ENCODE results near the gene CIC.
"Not testable (repeated sequence)": the region's sequence is repeated elsewhere in the genome, so short reads cannot be mapped to it uniquely, and the experiment has no call there.

CIC gene

DNA sequence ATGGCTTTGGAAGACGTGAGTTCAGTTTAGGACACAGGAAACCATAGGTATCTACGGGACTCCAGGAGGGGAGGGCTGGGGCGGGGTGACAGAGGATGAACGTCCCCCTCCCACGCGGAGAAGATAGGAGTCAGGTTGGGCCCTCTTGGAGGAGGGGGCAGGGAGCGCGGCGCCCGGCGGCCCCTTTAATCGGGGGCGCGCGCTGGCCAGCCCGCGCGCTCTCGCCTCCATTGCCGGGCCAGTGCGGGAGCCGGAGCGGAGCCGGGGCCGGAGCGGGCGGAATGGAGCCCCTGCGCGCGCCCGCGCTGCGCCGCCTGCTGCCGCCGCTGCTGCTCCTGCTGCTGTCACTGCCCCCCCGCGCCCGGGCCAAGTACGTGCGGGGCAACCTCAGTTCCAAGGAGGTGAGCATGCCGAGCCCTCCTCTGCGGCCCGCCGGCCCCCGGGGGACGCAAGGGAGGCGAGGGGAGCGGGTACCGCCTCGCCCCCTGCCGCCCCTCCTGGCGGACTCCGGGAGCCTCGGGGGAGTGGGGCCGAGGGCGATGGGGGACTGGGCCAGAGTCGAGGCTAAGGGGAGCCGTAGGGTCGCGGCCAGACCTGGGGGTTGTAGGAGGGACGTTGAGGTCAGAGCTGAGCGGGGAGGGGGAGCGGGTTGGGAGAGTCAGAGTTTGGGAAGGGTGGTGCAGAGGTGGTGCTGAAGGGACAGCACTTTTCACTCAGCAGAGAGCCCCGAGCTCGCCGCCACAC, 44.2 kb downstream of the CIC start, which contains the start of gene TMEM145:
TMEM145 (plus strand) TSS at position 214 of the 744 bp plus-strand sequence; CDS start at position 282, 68 bp downstream.
- peak; percentile 90 for DNase-seq (ENCODE audit: low spot score)

DNA sequence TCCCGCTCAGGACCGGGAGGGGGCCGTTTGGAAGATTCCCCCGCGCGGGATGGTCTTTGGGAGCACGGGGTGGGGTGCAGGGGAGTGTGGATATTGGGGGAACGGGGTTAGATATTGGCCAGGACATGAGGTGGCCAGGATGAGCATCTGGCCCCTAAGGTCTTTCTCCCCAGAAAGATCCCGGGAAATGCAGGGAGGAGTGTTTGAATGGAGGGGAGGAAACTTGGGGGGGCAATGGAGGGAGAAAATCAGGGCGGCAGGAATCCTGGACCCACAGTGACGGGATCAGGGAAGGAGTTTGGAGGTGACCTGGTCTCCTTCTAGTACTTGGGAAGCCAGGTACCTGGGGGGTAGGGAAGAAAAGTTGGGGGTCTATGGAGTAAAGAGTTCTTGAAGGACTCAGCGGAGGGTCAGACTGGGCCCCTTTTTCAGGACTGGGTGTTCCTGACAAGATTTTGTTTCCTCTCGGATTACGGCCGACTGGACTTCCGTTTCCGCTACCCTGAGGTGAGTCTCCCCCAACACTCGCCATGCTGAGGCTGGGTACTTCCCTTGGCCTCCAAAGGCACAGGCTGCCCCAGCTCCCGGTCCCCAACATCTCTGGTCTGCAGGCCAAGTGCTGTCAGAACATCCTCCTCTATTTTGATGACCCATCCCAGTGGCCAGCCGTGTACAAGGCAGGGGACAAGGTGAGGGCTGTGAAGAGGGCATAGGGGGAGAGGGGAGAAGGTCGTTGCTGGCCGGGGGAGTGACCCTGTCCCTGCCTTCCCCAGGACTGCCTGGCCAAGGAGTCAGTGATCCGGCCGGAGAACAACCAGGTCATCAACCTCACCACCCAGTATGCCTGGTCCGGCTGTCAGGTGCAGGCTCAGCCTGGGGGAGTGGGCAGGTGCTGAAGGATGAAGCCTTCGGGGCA, 45.0 kb downstream of the CIC start:
- no peak for DNase-seq (ENCODE audit: low spot score)

DNA sequence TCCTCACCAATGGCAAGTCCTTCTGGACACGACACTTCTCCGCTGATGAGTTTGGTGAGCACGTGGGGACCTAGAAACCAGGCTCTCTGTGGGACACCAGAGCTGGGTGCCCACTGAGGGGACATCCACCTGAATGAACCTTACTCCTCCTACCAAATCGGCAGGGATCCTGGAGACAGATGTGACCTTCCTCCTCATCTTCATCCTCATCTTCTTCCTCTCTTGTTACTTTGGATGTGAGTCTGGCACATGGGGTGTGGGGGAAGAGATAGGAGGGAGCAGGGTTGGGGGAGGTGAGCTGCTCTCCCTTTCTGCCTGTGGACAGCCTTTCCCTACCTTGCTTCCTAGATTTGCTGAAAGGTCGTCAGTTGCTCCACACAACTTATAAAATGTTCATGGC, 46.0 kb downstream of the CIC start:
- no peak for DNase-seq (ENCODE audit: low spot score)

DNA sequence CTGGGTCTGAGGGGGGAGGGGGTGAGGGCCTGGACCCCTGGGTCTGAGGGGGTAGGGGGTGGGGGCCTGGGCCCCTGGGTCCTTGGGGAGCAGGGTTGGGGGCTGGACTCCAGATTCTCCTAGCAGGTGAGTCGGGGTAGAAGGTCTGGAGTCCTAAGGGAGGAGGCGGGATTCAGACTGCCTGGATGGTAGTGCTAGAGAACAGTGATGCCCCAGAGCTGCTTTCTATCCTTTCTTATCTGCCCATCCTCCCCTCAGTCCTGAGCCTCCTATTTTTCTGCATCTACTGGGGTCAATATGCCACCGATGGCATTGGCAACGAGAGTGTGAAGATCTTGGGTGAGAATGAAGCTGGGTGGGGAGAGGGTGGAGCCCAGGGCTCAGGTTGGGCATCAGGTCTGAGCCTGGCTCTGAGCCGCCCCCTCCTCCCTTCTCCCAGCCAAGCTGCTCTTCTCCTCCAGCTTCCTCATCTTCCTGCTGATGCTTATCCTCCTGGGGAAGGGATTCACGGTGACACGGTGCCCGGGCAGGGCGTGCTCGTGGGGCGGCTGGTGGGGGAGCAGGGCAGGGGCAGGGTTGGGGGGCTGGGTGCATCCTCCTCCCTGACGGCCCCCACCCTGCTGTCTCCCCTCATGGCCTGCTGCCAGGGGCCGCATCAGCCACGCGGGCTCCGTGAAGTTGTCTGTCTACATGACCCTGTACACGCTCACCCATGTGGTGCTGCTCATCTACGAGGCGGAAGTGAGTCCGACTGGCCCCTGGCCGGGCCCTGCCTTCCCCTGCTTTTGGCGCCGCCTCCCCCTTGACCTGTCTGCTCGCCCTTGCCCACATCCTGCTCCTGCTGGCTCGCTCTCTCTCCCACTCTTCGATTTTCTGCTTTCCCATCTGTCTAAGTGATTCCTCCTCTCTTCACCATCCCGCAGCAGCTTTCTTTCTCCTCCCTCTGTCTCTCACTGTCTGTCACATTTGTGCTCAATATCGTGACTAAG, 47.5 kb downstream of the CIC start:
- no peak for DNase-seq (ENCODE audit: low spot score)

DNA sequence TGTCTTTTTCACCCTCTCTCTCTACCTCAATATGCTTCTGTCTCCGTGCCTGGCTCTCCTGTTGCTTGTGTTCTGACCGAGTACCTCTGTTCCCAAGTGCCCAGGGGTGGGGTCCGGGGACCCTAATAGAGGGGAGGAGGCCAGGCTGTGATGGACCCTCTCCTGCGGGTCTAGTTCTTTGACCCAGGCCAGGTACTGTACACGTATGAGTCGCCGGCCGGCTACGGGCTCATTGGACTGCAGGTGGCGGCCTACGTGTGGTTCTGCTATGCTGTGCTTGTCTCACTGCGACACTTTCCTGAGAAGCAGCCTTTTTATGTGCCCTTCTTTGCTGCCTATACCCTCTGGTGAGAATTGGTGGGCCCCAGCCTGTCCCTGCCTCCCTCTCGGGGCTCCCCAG, 48.5 kb downstream of the CIC start:
- DNase-seq (ENCODE audit: low spot score), result no peak

DNA sequence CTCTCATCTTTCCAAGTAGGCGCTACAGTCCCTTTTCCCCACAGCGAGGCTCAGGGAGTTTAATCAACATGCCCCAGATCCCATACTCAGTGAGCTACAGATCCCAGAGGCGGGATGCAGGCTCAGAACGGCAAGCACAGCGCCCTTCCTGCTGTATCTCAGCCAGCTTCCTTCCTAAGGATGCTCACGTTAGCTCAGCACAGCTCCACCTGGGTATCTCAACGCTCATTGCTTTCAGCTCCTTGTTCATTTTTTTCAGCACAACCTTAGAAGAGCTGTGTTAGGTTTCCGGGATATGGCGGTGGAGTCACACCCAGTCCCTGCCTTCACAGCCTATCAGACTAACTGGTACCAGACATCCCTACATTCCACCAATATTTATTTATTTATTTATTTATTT, 53.3 kb downstream of the CIC start:
- DNase-seq (ENCODE audit: low spot score), result no peak

DNA sequence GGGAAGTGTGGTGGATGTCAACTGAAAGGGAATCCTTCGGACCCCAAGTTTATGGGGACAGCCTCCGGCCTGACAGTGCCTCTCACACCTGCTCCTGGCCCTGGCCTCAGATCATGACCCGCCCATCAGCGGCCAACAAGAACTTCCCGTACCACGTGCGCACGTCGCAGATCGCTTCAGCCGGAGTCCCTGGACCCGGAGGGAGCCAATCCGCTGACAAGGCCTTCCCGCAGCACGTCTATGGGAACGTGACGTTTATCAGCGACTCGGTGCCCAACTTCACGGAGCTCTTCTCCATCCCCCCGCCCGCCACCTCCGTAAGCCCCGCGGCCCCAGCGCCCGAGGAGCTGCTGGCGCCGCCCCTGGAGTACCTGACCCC, 54.4 kb downstream of the CIC start:
- DNase-seq (ENCODE audit: low spot score), result no peak

DNA sequence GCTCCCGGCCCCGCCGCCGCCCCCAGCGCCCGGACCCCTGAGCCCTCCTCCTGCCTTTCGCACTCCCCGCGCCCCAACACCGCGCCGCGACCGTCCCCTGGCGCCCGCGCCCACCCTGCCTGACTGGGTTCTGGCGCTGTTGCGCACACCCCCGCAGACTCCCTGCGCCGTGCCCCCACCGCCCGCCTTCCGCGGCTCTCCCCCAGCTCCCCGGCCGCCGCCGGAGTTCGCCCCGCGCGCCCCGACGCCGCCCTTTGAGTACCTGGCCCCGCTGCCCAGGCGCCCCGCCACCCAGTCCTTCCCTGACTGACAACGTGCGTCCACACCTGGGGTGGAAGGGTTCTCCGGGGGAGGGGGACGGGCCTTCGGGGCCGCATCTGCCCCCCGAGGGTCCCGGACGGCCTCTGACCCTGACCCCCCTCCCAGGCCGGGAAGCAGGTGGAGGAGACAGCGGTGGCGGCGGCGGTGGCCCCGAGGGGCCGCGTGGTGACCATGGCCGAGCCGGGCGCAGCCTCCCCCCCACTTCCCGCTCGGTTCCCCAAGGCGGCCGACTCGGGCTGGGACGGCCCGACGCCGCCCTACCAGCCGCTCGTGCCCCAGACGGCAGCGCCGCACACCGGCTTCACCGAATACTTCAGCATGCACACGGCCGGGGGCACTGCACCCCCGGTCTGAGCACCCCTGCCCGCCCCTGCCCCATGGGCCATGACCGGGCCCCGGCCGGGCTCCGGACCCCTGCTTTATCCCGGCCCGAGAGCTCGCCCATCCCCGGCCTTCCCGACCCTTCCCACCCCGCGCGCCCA, 55.0 kb downstream of the CIC start:
- DNase-seq (ENCODE audit: low spot score), result peak; percentile 46

DNA sequence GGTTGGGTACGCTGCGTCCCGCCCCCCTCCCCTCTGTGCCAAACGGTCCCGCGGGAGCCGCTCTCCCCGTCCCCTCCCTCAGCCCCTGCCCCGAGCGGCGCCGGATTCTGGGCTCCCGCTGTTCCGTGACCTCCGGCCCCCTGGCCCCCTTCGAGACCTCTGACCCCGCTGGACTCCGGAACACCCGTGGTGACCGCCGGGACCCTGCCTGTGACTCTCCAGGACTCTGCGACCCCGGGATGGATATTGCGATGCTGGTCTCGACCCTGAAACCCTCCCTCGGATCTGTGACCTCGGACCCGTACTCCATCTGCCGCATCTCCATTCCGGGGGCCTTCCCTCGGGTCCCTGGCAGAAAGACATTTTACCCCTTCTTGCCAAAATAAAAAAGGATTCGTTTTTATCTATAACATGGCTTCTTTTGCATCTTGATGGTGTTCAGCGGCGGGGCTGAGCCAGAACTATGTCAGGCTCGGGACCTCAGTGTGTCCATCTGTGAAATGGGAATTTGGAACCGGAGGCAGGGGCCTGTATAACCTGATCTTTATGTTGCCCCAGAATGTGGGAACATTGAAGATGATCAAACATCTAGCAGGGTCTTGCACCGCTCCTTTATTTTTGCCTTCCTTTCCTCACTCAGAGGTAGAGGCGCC, 55.7 kb downstream of the CIC start:
- no peak for DNase-seq (ENCODE audit: low spot score)

DNA sequence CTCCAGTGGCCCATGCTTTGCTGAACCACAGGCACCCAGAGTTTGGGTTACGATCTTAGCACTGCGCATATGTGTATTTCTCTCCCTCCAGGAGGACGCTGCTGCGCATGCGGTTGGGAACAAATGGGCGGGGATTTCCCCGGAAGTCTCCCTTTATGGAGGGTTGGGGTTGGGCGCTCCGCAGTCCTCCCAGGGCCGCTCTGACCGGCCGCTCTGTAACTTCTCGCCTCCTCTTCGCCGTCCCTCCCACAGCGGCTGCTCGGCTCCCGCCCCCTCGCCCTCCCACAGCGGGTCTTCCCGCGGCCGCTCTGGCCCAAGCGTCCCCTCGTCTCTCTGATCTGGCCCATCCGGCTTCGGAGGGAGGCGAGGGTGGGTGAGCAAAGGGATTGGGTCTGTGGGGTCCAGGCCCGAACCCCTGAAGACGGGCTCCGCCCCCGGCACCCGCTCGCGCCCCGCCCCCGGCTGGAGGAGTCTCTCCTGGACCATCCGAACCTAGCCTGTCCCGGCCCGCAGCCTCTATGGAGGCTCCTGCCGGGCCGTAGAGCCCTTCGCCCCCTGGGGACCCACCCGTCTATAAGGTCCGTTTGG, 56.4 kb downstream of the CIC start, which contains the start of gene MEGF8:
MEGF8 (plus strand) TSS at position 328 of the 588 bp plus-strand sequence. CDS start 609 bp downstream, outside the sequence.
- DNase-seq (ENCODE audit: low spot score), result peak; percentile 100

DNA sequence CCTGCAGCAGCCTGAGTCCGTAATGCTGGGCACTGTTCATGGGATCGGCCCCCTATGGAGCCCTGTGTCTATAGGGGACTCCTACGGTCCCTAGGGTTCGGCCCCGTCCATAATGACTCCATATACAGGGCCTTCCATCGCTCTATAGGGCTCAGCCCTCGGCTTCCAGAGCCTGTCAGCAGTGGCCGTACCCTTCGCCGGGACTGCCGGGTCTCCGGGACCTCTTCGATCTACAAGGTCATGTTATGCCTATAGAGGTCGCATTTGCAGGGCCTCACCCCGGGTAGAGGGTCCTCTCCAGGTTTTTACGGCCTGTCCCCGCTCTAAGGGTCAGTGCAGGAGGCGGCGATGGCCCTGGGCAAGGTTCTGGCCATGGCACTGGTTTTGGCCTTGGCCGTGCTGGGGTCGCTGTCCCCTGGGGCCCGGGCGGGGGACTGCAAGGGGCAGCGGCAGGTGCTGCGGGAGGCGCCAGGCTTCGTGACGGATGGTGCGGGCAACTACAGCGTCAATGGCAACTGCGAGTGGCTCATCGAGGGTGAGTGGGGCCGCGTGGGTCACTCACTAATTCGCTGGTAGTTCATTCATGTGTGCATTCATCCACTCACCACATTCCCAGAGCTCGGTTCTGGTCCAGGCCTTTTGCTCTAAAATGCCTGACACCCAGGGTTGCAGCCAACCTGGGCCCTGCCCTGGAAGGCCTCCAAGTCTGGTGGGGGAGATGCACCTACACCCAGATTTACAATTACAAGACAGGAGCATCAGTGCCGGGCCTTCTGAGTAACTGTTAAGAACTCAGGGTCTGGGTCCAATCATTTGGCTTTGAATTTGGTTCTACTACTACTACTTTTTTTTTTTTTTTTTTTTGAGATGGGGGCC, 57.1 kb downstream of the CIC start:
- DNase-seq (ENCODE audit: low spot score), result no peak

DNA sequence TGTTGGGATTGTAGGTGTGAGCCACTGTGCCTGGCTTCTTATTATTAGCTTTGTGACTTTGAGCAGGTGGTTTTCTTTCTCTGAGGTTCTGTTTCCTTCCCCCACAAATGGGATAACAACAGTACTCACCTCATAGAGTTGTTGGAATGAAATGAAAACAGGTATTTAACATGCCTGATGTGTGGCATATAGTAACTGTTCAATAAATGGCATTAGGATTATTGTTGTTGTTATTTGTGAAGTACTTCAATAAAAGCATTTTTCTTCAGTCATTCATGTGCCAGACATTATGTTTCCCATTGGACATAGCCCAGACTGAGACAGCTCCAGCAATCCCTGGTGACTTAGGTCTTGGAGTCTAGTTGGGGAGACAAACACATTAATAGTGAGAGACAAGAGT, 57.9 kb downstream of the CIC start:
- DNase-seq (ENCODE audit: low spot score), result no peak

DNA sequence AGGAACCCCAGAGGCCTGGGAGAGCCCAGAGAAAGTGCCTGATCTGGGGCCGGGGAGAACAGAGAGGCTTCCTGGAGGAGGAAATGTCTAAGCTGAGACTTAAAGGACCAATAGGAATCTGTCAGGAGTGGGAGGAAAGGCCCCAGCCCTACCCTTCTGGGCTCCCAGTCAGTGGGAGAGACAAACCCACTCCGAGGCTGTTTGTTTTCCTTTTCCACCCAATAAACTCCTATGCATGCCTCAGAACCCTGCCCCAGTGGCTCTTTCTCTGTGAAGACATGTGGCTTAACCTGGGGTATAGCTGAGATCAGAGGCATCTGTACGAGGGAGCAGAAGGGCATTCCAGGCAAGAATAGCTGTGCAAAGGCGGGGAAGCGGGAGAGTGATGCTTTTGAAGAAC, 58.3 kb downstream of the CIC start:
- DNase-seq (ENCODE audit: low spot score), result no peak

DNA sequence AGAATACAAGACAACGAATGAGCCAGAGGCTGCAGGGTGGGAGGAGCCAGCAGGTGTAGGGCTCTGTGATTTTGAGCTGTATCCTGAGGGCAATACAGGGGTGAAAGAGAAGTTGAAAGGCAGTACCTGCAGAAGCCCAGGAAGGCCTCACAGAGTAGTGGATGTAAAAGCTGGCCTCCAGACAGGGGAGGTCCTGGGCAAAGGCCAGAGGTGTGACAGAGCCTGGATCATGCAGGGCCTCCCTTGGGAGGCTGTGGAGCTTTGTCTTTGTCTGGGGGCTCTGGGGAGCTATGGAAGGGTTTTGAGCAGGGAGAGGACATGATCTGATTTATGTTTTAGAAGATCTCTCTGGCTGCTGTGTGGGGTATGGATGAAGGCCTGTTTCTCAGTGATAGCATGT, 59.1 kb downstream of the CIC start:
- no peak for DNase-seq (ENCODE audit: low spot score)

DNA sequence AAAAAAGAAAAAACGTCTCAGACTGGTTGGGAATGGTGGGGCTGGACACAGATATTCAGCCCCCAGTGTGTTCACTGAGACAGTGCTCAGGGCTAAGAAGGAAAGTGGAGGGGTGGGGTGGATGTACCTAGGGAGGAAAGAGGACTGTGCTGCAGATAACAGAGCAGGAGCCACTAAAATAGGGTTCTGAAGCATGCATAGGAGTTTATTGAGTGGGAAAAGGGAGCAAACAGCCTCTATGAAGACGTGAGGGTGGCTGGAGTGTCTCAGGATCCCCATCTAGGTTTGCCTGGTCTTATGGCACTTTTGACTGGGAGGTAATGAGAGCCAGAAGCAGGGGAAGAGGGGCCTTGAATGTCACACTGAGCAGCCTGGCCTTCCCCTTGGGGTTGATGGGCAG, 59.8 kb downstream of the CIC start:
- no peak for DNase-seq (ENCODE audit: low spot score)

DNA sequence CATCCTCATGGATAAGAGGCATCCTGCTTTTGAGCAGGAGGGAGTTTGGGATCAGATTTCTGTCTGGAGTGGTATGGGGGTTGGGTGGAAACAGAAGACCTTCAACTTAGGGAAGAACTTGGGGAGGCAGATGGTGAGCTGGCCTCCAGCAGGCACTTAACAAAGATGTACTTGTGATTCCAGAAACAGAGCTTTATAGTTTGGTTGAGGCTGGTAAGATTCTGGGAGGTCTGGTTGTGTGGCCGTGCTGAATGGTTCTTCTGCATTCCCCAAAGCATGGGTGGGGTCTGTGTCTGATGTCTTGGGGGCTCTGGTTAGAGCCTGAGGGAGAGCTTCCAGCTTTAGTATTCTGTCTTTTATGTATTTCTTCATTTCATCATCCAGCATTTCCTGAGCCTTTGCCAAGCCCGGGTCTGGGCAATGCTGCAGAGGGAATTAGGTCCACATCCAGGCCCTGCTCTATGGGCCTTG, 61.2 kb downstream of the CIC start:
- DNase-seq (ENCODE audit: low spot score), result no peak

DNA sequence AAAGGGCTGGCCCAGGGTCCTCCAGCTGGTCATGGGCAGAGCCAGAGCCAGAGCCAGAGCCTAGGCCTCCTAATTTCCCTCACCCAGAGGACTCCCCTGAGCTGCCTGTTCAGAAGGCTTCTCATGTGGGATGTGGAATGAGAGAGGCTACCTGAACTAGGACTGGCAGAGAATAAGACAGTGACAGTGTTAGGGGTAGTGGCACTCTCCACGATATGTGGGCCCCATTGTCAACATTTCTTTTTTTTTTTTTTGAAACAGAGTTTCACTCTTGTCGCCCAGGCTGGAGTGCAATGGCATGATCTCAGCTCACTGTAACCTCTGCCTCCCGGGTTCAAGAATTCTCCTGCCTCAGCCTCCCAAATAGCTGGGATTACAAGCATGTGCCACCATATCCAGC, 62.3 kb downstream of the CIC start:
- not testable (repeated sequence) for DNase-seq (ENCODE audit: low spot score)

DNA sequence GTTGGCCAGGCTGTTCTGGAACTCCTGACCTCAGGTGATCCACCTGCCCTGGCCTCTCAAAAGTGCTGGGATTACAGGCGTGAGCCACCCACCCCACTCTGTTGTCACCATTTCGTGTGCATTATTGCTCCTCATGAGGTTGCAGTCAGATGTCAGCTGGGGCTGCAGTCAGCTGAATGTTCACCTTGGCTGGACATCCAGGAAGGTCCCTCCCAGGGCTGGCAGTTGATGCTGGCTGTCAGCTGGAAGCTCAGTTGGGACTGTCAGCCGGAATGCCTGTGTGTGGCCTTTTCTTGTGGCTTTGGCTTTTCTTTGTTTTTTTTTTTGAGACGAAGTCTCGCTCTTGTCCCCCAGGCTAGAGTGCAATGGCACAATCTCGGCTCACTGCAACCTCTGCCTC, 63.0 kb downstream of the CIC start:
- DNase-seq (ENCODE audit: low spot score), result no peak

DNA sequence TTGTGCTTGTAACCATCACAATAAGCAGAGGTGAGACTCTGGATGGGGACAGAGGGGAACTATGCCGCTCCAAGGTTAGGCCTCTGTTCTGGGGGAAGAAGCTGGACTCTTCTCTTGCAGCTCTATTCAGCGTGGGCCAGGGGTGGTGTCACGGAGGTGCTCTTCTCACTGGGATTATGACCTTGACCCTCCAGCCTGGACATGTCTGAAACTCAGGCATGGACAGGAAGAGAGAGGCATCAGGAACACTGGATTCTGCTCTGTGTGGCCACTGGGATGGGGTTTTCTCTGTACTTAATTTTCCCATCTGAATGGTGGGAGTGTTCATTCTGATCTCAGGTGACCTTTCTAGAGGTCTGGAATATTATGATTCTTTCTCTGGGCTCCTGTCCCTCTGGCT, 64.0 kb downstream of the CIC start:
- no peak for DNase-seq (ENCODE audit: low spot score)
